ENCODE measurements around the gene FCN2. TPM values are rescaled to one million over a fixed set of nuclear protein-coding genes. Genes with fewer than 3 reads are reported as not detected.

Gene FCN2
- total RNA-seq, result 1 to 10 TPM in 1 of 4 donors, under 1 TPM in 1, not detected in 2; 0.84 to 2.6 TPM

DNA sequence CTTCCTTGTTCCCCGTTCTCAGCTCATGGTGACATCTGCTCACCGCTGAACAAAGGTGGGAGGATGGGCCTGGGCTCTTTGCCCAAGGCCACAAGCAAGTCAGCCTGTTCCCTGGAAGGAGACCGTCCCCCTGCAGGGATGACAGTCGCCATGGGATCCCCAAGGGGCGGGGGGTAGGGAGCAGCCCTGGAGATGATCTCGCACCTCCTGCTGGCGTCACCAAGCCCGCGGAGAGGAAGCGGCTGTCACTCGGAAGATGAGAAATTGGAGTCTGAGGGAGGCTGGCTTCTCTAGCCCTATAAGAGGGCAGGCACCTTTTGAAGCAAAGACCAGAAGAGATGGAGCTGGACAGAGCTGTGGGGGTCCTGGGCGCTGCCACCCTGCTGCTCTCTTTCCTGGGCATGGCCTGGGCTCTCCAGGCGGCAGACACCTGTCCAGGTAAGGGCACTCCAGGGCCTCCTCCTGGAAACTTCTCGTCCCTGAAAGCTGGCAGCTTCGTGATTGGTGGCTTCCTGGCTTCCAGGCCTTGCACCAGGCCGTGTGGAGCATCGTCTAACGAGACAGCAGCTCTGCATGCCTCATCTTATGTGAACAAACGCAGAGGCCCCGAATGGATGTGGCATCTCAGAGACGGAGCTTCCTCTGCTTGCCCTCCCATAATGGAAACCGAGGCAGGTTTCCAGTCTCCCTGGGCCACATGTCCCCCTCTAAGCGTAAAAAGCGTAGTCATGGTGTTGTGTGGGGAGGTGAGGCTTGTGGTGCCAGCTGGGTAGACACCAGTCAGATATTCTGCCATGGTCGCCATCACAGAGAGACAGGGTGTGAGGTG, at the start of gene FCN2:
FCN2 (plus strand) TSS at position 327 of the 829 bp plus-strand sequence; CDS start at position 339, 12 bp downstream.
- DNase-seq (ENCODE audit: low spot score) (no peak), ATAC-seq (ENCODE audit: low FRiP score) (no peak)
- no peak for TF ChIP-seq CTCF (IDR thresholded peaks at IDR 0.05)

- ATAC-seq (ENCODE audit: low FRiP score) (no peak), DNase-seq (ENCODE audit: low spot score) (no peak)
- no peak for TF ChIP-seq CTCF (IDR thresholded peaks at IDR 0.05)
Observed at GRCh38 chr9:134830926-134831720, 49.5 kb upstream of the FCN2 start.

- ATAC-seq (ENCODE audit: low FRiP score) (no peak), DNase-seq (ENCODE audit: low spot score) (no peak)
- TF ChIP-seq CTCF (IDR thresholded peaks at IDR 0.05), result no peak
Observed at GRCh38 chr9:134832471-134832870, 48.1 kb upstream of the FCN2 start.

DNA sequence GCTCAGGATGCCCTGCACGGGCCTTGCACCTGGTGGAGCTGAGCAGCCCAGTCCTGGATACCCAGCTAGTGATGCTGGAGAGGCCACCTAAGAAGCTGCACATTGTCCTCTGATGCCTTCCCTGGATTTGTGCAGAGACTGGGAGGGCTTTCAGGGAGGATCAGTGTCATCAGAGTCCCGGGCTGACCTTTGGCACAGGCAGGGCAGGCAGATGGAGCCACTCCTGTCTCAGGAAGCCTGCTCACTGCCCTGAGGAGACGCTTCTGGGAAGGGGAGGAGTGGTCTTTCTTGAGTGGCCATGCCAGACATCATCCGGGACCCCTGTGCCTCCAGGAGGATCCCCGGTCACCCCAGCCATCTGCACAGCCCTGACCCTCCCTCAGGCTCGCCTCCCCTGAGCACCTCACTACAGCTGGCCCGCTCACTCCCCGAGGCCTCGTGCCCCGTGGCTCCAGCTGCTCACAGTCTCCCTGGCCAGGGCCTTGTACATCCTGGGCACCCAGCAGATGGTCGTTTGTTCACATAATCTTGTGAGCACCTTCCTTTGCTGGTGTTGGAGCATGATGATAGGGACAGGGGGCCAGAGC, 47.2 kb upstream of the FCN2 start:
- DNase-seq (ENCODE audit: low spot score) (no peak), ATAC-seq (ENCODE audit: low FRiP score) (no peak)
- no peak for TF ChIP-seq CTCF (IDR thresholded peaks at IDR 0.05)

GRCh38 chr9:134834217-134834956, 46.2 kb upstream of the FCN2 start:
- DNase-seq (ENCODE audit: low spot score) (no peak), ATAC-seq (ENCODE audit: low FRiP score) (no peak)
- no peak for TF ChIP-seq CTCF (IDR thresholded peaks at IDR 0.05)

GRCh38 chr9:134834957-134835419, 45.6 kb upstream of the FCN2 start:
- TF ChIP-seq CTCF (IDR thresholded peaks at IDR 0.05), result no peak
- no peak for ATAC-seq (ENCODE audit: low FRiP score)
- DNase-seq (ENCODE audit: low spot score), result no peak

Data from omental fat pad (tissue), 4 donors.